ENCODE data around the gene BPIFB1. TPM values are rescaled to one million over a fixed set of nuclear protein-coding genes. Genes with fewer than 3 reads are reported as not detected.

Gene BPIFB1
- polyA plus RNA-seq, 1 donor, result not detected

DNA sequence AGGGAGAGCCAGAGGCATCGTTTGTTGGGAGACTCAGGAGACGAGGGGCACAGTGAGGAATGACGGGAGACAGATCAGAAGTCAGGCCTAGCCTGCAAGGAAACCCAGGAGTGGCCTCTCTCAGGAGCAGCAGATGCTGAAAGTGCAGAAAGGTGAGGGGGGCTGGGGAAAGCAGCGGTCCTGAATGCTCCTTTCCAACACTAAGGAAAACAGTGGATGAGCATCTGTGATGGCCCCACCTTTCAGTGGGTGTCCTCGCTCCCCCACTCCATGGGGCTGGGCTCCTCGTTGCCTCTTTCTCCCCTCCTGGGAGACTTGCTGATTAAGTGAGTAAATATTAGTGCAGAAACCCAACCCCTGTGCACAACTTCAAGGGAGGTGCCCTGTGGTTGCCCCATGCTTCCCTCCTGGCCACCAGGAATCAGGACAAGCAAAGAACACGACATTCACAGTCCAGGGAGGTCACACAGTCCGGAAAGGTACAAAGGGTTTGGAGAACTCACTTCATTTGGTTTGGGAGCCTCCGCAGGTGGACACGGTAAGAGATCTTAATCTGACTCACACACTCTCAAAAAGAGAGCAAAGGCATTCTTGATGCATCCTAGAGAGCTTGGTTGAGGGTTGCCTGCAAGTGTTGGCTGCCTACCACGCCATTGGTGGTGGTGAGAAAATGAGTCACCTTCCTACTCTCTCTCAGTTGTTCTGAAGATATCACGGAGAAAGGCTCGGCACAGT lies 9.7 kb upstream of the BPIFB1 start:
- no peak for DNase-seq

DNA sequence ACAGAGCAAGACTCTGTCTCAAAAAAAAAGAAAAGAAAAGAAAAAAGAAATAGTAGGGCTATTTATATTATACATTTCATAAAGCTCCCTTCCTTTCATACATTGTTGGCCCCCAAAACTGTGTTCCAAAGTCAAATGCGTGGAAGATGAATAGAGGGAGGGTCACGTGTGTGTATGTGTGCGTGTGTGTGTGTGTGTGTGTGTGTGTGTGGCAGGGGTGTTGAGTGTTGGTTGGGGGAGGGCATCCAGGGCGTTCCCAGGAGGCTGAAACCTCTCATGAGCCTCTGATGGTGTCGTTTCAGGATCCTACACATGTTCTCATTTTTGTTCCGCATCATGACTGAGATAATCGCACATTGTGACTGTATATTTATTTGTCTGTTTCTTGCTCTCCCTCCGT lies 7.8 kb upstream of the BPIFB1 start:
- no peak for DNase-seq

DNA sequence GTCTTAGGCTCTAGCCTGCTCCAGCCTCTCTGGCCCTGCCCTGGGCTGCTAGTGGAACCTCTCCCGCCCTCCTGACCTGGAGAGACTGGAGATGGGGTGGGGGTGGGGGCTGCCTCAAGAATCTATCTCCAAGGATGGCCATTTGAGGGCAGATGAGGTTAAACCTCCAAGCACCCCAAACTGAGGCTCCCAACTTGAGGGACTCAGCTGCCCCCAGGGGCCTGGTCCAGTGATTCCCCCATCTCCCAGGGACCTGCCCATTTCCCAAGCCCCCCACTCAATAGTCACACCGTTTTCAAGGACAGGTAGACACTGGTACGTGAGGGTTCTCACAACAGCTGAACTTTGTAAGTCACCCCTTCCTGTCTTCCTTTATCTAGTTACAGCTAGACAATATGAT lies 7.1 kb upstream of the BPIFB1 start:
- no peak for DNase-seq

DNA sequence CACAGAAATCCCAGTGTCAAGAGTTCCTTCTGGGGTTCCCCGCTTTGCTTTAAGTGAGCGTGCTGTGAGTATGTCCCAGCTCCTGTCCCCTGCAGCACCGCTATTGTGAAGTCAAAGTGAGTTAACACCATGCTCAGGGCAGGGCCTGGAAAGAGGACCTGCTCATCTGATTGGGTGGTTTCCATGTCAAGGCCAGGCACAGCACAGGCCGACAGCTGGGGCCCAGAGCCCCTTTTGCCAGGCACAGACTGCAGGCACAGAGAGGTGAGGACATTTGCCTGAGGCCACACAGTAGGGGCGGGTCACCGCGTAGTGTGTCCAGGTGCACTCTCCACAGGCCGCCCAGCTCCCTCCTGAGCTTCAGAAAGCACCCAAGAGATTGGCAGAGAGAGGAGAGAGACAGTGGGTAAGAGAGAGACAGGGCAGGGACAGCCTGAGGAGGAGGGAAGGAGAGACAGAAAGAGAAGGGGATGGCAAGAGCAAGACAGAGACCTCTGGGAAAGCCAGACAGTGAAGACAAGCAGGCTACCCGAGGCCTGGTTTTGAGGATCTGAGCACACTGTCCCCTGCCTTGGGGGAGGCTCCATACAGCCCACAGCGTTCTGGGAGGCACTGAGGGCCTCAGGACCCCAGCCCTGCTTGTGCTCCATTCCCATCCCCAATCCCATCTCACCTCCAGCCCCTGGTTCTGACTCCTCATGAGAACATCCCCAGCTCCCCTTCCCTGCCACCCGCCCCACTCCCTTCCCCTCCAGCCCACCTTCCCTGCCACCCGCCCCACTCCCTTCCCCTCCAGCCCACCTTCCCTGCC lies 6.5 kb upstream of the BPIFB1 start:
- no peak for DNase-seq

DNA sequence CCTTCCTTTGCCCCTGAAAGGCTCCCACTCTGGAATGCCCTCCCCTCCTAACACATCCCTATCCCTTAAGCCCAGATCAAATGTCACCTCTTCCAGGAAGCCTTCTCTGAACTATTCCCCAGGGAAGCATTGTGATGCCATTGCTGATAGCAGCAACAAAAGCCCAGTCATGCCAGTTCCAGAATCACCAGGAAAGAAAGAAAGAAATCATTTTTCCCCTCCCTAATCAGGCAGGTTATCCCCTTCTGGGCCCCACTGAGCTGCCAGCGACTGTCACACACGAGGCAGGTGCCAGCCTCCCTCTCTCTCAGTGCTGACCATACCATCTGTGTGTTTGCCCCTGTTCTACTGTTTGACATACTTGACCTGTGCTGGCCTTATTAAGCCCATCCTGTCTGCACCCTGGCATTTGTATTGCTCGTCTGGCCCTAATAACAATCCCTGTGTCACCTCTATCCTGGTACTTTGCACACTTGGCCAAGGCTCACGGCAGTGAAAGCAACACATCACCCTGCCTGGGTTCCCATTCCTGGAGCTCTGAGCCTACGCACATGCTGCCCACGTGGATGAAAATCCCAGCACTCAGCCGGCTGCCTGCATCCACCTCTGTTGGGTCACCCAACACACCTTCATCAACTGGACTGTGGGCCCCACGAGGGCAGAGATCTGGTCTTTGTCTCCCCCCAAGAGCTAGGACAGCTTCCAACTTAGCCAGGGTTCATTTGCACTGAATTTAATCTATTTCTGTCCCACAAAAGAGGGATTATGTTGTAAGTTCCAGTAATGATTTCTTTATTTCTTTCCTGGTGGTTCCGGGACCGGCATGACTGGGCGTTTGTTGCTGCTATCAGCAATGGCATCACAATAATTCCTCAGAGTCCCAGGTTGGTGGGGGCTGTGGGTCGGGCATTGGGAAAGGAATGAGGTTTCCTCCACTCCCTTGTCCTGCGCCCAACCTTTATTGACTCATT lies 5.3 kb upstream of the BPIFB1 start:
- DNase-seq, result no peak

DNA sequence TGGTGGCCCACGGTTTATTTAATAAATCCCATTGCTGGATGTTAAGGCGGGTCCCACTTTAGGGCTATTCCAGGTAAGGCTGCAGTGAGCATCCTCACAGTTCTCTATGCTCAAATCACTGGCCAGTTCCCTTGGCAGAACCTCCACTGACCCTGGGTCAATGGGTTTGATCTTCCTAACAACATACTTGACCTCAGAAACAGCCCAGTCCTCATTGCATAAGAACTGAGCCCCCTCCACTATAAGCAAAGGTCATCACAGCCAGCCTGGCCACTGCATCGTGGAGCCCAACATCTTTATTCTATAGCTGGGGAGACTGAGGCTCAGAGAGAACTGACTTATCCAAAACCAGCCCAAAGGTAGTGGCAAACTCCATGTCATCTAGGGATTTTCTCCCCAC lies 4.3 kb upstream of the BPIFB1 start:
- DNase-seq, result no peak

DNA sequence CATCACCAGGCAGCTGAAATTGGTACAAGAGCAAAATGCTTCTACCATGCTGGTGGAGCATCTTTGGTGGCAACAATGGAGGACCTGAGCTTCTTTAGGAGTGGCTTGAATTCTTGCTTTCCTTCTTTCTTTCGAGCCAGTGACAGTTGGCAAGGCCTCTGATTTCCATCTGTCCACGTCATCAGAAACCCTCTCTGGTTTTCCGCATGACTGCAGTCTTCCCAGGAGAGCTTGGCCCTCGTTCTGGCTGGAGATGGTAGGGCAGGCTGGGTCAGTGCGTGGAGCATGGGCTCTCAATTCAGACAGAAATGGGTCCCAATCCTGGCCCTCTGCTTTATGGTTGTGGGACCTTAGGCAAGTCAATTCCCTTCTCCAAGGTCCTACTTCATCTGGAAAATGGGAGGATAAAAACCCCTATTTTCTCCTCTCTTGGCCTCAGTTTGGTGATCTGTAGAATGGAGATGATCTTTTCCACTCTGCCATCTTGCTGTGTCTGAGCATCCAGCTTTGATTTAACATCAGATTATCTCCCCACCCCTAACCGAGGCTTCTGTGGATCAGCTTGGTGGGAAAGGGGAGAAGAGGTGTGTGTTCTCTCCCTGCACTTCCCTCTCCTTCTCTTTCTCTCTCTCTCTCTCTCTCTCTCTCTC lies 3.6 kb upstream of the BPIFB1 start:
- no peak for DNase-seq

DNA sequence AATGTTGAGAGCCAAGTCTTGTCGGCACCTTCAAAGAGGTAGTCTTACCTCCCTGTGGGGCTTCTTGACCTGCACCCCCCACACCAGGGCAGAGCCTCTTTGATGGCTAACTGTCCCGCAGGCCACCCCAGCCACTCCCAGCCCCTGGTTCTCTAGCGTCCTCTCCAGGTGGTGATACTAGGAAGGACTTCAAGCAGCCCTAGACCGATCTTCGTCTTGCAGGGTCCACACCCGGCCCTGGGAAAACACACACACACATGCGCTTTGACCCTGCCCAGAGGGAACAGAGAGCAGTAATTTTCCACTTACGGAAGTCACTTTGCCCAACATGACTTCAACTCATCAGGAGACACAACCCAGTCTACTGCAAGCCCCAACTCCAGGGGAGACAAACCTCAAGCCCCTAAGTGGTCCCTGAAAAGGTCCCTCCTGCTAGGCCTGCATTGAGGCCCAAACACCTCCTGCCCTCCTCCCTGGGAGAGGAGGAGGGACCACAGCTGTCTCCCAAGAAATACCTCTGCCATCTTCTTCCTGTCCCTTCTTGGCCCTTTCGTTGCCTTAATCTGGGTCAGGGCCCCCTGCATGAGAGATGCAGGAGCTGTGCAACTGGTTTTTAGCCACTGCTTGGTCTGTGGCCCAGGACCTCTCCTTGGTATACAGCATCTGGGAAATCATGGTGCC lies 2.9 kb upstream of the BPIFB1 start:
- no peak for DNase-seq

DNA sequence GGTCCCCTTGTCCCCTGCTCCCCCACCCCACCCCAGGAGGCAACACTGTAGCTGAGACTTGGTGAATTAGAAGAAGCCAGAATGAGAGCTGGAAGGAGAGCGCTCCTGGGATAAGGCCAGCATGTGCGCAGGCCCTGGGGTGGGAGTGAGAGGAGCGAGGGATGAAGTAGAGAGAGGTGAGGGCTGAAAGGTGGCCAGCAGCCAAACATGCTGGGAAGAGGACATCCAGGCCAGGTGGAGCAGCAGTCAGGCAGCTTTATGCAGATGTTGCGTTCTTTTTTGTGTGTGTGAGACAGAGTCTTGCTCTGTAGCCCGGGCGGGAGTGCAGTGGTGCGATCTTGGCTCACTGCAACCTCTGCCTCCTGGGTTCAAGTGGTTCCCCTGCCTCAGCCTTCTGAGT lies 2.2 kb upstream of the BPIFB1 start:
- no peak for DNase-seq

DNA sequence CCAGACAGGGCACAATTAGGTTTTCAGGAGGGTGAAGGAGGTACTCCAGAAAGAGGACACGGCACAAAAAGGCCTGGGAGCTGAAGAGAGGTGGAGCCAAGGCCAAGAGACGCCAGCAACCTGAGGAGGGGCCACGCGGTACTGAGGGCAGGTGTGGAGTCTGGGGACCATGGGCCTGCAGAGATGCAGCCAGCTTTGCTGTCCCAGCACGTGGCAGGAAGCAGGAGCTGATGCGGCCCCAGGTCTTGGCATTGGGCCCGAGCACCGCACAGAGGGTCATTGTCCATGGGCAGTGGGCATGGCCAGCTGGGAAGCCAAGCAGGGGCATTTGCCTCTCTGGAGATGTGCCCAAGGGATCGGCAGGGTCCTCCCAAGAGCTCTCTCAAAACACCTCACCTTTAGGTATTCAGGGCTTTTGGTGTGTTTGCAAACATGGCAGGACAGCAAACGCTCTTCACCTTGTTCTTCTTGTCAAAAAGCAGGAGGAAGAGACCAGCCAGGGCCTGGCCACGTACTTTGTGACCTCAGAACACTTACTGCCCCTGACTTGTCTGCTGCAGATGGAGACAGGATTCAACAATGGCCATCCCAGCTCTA lies 1.4 kb upstream of the BPIFB1 start:
- DNase-seq, result no peak

DNA sequence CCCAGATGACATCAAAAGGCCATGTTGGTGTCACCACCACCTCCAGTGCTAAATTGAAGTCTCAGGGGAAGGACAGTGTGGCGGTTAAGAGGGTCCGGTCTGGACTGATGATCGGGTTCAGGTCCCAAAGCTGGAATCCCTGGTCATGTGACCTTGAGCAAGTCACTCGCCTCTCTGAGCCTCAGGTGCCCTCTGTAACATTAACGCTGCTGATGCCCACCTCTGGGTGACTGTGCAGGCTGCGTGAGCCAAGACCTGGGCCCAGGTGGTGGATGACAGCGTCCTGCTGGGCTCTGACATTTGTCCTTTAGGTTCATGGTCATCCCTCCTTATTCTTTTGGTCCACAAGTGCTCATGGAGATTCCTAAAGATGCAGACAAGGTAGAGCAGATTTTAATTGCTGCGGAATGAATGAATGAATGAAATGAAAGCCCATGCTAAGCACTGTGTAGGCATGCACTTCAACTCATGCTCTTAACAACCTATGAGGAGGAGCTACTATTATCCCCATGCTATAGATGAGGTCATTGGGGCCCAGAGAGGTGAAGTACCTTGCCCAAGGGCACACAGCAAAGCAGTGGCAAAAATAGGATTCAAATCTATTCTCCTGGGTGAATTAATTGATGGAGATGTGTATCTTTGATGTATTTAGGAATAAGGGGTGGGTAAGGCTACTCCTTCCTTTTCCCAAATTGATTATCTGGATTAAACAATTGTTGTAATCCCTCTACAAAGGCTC lies 649 bp upstream of the BPIFB1 start:
- no peak for DNase-seq

DNA sequence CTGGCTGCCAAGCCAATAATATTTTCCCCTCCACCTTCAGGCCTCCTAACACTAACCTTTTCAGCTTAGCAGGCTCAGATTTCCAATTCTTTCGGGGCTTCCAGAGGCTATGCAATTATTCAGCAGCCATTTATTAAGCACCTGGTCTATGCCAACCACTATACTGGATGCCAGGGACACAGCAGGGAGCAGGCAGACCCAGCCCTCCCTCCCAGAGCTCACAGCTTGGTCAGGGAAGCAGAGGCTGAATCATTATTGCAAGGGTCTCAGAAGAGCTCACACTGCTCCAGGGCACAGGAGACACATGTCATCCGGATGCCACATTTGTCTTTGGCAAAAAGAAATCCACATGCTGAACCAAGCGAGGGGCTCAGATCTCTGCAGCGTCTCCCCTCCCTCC lies 1.3 kb downstream of the BPIFB1 start:
- no peak for DNase-seq

DNA sequence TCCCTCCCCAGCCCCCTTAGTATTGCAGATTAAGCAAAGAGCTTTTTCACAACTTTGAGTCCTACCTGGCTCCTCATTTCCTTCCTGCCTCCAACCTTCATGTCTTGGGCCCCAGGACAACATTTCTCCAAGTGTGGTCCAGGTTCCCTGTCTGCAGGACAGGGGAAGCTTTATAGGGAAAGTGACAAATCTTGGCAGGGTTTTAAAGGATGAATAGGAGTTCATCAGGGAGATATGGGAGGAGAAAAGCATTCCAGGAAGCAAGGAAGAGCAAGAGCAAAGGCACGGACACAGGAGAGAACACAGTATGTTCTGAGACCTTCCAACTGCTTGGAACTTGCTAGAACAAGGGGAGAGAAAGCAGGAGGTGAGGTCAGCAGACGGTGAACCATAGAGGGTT lies 1.9 kb downstream of the BPIFB1 start:
- DNase-seq, result no peak

DNA sequence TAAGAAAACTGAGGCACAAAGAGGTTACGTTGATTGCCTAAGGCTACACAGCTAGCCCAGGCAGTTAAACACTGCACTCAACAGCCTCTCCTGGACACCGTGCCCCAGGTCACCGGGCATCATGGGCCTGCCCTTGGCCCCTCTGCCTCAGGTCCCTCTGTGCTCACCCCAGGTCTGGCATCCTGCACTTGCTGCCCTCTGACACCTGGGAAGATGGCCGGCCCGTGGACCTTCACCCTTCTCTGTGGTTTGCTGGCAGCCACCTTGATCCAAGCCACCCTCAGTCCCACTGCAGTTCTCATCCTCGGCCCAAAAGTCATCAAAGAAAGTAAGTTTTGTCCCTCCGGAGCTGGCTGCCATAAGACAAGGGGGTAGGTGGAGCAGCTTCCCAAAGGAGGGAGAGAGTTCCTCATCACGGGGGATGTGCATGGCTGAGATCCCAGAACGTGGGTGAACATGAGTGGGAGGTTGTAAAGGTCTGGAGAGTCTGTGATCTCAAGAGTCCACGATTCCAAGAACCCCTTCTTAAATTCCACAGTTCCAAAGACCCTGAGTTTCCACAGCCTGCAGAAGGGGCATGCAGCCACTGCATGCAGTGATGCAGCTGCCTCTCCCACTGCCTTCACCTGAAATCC lies 3.0 kb downstream of the BPIFB1 start:
- DNase-seq, result no peak

DNA sequence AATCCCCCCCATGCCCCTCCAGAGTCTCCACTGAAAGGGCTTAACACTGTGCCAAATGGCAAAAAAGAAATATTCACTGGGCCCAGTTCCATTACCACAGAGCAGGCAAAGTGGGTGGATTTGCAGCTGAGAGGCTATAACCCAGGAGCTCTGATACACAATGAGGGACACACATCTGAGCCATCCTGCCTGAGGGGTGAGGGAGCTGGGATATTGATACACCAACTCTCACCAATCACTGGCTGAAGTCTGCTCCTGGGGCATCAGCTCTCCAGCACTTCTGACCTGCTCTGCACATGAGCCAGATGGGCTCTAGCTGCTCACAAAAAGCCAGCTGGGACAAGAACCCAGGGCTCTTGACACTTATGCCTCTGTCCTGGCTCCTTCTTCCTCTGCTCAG lies 4.9 kb downstream of the BPIFB1 start:
- no peak for DNase-seq

DNA sequence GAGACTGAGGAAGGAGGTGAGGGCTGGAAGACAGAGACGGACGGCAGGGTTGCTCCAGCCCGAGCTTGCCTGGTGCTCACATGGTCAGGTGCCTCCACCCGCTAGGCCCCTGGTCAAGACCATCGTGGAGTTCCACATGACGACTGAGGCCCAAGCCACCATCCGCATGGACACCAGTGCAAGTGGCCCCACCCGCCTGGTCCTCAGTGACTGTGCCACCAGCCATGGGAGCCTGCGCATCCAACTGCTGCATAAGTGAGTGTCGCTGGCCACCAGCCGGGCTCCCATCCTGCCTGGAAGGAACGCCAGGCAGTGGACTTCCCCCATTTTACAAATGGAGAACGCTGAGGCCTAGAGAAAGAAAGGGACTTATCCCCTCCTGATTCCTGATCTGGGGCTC lies 7.8 kb downstream of the BPIFB1 start:
- no peak for DNase-seq

DNA sequence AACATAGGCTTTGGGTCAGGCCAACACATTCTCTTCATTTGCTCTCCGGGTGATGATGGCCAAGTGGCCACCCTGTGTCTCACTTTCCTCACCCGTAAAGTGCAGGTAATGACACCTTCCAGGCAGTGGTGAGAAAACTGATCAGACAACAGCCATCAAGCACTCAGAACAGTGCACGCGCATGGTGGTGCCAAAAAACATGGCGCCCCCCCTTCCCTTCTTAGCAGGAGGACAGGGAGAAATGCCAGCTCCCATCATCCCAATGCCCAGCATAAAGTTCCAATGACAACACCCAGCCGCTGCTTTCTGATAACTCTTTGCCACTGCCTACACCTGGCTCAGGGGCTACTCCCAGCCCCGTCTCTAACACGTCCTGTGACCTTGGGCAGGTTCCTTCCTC lies 8.4 kb downstream of the BPIFB1 start:
- no peak for DNase-seq

DNA sequence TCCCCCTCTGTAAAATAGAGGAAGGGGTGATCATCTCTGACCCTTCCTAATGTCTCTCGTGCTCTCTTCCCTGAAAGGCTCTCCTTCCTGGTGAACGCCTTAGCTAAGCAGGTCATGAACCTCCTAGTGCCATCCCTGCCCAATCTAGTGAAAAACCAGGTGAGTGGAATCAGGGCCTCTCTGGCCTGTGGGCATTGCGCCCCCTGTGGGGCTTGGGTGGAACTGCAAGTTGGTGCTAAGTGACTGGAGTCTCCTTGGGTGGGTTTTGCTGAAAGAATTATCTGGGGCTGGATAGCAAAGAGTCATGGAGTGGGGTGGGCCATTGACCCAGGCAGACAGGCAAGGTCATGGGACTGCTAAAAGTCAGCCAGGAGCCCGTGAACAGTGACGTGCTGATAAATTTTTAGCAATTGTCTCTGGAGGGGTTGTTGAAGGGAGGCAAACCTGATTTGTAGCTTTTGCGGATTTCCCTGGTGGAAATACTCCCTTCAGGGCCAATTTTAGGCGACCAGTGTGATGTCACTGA lies 8.9 kb downstream of the BPIFB1 start:
- DNase-seq, result peak; percentile 20

DNA sequence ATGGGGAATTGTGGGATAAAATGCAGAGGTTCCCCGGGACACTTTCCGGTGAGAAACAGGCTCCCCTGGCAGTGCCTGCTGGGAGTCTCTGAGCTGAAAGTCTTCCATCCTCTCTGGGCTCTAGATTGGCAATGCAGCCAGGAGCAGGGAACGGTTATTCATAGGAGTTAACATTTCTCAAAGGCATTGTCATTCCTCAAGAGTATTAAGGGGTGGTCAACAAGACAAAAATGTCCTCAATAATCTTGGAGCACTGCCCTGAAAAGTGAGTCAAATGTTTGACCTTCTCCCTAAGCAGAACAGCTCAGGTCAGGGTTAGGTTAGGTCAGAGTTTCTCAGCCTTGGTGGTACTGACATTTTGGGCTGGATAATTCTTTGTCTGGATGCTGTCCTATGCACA lies 13.2 kb downstream of the BPIFB1 start:
- DNase-seq, result no peak

DNA sequence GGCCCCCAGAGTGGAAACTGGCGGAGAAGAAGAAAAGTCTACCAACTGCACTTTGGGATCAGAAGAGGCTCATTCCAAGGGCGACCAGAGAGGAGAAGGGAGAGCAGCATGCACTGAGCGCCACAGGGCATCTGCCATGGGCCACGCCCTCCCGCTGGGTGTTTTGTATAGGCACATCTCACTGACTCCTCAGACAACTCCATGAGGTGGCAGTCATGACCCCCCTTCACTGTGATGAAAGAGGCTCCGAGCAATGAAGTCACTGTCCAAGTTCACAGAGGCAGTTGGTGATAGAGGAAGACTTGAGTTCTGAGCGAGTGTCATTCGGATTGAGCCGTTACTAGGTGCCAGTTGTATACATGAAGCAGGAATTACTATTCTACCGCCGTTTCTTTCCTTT lies 15.4 kb downstream of the BPIFB1 start:
- DNase-seq, result no peak

All from left kidney (tissue), 2 donors.